ENCODE results near the gene NDUFB10.
A peak's percentile ranks its signal among the peaks of the same experiment; 100 is the strongest.
"Not testable (repeated sequence)": the region's sequence is repeated elsewhere in the genome, so short reads cannot be mapped to it uniquely, and the experiment has no call there.

NDUFB10 gene

DNA sequence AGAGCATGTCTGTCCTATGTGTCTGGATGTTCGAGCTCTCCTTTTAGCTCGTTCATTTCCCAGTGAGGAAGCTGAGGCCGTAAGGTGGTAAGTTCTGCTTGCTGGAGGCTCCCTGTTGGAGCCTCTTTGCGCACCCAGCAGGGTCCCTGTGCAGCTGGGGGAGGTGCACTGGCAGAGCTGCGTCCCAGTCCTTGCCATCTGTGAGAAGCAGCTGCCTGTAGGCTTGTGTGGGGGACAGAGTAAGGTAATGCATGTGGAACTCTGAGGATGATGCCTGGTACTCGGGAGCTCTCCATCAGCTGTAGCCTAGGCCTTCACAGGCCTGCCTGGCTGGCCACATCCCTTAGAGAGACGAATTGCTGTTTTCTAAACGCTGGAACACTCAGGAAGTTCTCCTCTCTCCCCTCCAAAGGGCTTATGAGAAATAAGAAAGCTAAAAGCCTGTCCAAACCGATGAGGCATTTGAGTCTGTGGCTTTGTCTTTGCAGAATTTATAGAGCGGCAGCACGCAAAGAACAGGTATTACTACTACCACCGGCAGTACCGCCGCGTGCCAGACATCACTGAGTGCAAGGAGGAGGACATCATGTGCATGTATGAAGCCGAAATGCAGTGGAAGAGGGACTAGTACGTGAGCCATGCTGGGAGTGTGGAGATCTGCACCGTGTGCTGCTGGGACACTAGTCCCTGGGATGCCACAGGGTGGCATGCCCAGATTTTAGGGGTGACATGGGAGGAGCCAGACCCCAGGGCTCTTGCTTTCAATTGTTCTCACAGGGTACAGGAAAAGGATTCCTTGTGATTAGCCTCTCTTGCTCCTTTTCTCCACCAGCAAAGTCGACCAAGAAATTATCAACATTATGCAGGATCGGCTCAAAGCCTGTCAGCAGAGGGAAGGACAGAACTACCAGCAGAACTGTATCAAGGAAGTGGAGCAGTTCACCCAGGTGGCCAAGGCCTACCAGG, 1.6 kb downstream of the NDUFB10 start:
- Histone ChIP-seq H3K36me3 (ENCODE audit: control insufficient read depth, low read length) (peaks cover 61% of the 10 kb centered on the region), H3K79me2 (ENCODE audit: control insufficient read depth, low read length) (peaks cover 54% of the 10 kb centered on the region), H3K27me3 (ENCODE audit: control insufficient read depth, low read length) (no peaks in the 10 kb centered on the region), H3K27ac (ENCODE audit: low read depth, low read length) (peak overlapping the region; percentile 62), H3F3A (ENCODE audit: control insufficient read depth, insufficient read depth) (peaks cover 43% of the 10 kb centered on the region), H3K9me3 (ENCODE audit: control insufficient read depth, insufficient read depth, low read length) (no peaks in the 10 kb centered on the region), H4K20me1 (ENCODE audit: control insufficient read depth, insufficient read depth, low read depth, low read length) (peaks cover 10% of the 10 kb centered on the region), H3K4me3 (ENCODE audit: low read length) (peak overlapping the region; percentile 98), H3K9me2 (replicated peaks; ENCODE audit: control insufficient read depth, low read length) (no peaks in the 10 kb centered on the region), H3K4me1 (ENCODE audit: control insufficient read depth, low read length) (peaks cover 38% of the 10 kb centered on the region), H3K4me2 (ENCODE audit: low read length) (peak overlapping the region; percentile 99)
- TF ChIP-seq, protein P1, sequence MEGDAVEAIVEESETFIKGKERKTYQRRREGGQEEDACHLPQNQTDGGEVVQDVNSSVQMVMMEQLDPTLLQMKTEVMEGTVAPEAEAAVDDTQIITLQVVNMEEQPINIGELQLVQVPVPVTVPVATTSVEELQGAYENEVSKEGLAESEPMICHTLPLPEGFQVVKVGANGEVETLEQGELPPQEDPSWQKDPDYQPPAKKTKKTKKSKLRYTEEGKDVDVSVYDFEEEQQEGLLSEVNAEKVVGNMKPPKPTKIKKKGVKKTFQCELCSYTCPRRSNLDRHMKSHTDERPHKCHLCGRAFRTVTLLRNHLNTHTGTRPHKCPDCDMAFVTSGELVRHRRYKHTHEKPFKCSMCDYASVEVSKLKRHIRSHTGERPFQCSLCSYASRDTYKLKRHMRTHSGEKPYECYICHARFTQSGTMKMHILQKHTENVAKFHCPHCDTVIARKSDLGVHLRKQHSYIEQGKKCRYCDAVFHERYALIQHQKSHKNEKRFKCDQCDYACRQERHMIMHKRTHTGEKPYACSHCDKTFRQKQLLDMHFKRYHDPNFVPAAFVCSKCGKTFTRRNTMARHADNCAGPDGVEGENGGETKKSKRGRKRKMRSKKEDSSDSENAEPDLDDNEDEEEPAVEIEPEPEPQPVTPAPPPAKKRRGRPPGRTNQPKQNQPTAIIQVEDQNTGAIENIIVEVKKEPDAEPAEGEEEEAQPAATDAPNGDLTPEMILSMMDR (IDR thresholded peaks at IDR 0.05; ENCODE audit: low read depth, low read length, poor library complexity, severe bottlenecking) = no peak
- TF ChIP-seq EZH2phosphoT487 (IDR thresholded peaks at IDR 0.05; ENCODE audit: borderline replicate concordance, low read length) = no peak

DNA sequence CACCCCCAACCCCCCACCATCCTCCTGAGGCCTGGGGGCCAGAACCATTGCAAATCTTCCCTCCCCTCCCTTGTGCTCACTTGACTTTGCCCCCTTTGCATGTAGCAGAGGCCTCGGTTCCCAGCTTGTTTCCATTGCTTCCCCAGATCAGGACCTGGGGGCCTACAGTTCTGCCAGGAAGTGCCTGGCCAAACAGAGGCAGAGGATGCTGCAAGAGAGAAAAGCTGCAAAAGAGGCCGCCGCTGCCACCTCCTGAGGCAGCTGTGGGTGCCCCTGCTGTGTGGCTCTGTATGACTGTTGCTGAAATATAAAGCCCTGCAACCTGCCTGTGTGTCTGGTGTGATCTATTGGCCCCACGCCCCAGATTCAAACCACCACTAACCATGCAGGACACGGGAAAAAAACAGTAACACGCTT, 2.3 kb downstream of the NDUFB10 start:
- Histone ChIP-seq H3K9me3 (ENCODE audit: control insufficient read depth, insufficient read depth, low read length) (no peaks in the 10 kb centered on the region), H3K4me2 (ENCODE audit: low read length) (peak overlapping the region; percentile 99), H4K20me1 (ENCODE audit: control insufficient read depth, insufficient read depth, low read depth, low read length) (peaks cover 10% of the 10 kb centered on the region), H3F3A (ENCODE audit: control insufficient read depth, insufficient read depth) (peaks cover 43% of the 10 kb centered on the region), H3K4me1 (ENCODE audit: control insufficient read depth, low read length) (peaks cover 41% of the 10 kb centered on the region), H3K27me3 (ENCODE audit: control insufficient read depth, low read length) (no peaks in the 10 kb centered on the region), H3K4me3 (ENCODE audit: low read length) (peak overlapping the region; percentile 100), H3K27ac (ENCODE audit: low read depth, low read length) (peak overlapping the region; percentile 62), H3K9me2 (replicated peaks; ENCODE audit: control insufficient read depth, low read length) (no peaks in the 10 kb centered on the region), H3K36me3 (ENCODE audit: control insufficient read depth, low read length) (peaks cover 65% of the 10 kb centered on the region), H3K79me2 (ENCODE audit: control insufficient read depth, low read length) (peaks cover 61% of the 10 kb centered on the region)
- TF ChIP-seq, protein P1 (IDR thresholded peaks at IDR 0.05; ENCODE audit: low read depth, low read length, poor library complexity, severe bottlenecking) = no peak
- TF ChIP-seq EZH2phosphoT487 (IDR thresholded peaks at IDR 0.05; ENCODE audit: borderline replicate concordance, low read length) = no peak

- peak overlapping the region; percentile 100 for H3K4me3 ChIP-seq (ENCODE audit: low read length)
- H3K4me1 ChIP-seq (ENCODE audit: control insufficient read depth, low read length) = peaks cover 41% of the 10 kb centered on the region
- not testable (repeated sequence) for H3K27me3 ChIP-seq (ENCODE audit: control insufficient read depth, low read length); H4K20me1 ChIP-seq (ENCODE audit: control insufficient read depth, insufficient read depth, low read depth, low read length); H3K9me3 ChIP-seq (ENCODE audit: control insufficient read depth, insufficient read depth, low read length); H3K9me2 ChIP-seq (replicated peaks; ENCODE audit: control insufficient read depth, low read length)
- peaks cover 68% of the 10 kb centered on the region for H3K79me2 ChIP-seq (ENCODE audit: control insufficient read depth, low read length)
- H3K36me3 ChIP-seq (ENCODE audit: control insufficient read depth, low read length) = peaks cover 72% of the 10 kb centered on the region
- H3K4me2 ChIP-seq (ENCODE audit: low read length) = peak overlapping the region; percentile 99
- H3K27ac ChIP-seq (ENCODE audit: low read depth, low read length) = peak overlapping the region; percentile 91
- H3F3A ChIP-seq (ENCODE audit: control insufficient read depth, insufficient read depth) = peaks cover 43% of the 10 kb centered on the region
Measured at GRCh38 chr16:1962161-1963153, 3.1 kb downstream of the NDUFB10 start.
